Measurements from ENCODE around the gene MAML2. TPM values are rescaled to one million over a fixed set of nuclear protein-coding genes. Genes with fewer than 3 reads are reported as not detected.

MAML2 gene
- total RNA-seq, 3 donors from 2014 or later, result 45.6 to 82.8 (median 68.2) TPM

DNA sequence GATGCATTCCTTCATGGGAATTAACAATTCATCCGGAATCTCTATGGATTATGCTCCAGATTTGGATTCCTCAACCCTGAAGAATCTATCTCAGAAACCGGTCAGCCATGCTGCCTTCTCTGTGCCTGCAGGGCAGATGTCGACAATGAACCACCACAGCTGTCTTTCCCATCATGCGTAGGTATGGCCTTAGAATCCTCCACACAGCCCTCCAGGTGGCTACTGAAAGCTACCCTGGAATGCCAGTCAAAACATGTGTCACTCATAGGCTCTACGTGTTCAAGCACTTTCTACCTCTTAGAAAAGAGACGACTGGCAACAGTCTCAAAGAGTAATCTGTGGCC lies 19.4 kb downstream of the MAML2 start:
- Histone ChIP-seq H3K27ac (peak overlapping the region in 1 of 2 donors; percentile 65), H3K4me1 (peaks cover 0 to 7% of the 10 kb centered on the region in 2 donors), H3K9me3 (no peaks in the 10 kb centered on the region), H3K4me3 (no peak overlapping the region), H3K27me3 (no peaks in the 10 kb centered on the region), H3K36me3 (no peaks in the 10 kb centered on the region)
- intact Hi-C loops (cut with DNase I; ENCODE audit: low total_unique reads), result no loop called here
- DNase-seq (ENCODE audit: low spot score in 2 of 2), result no peak
- TF ChIP-seq POLR2A (IDR thresholded peaks at IDR 0.05) (no peak), POLR2AphosphoS5 (IDR thresholded peaks at IDR 0.05) (no peak), CTCF (IDR thresholded peaks at IDR 0.05) (no peak)

DNA sequence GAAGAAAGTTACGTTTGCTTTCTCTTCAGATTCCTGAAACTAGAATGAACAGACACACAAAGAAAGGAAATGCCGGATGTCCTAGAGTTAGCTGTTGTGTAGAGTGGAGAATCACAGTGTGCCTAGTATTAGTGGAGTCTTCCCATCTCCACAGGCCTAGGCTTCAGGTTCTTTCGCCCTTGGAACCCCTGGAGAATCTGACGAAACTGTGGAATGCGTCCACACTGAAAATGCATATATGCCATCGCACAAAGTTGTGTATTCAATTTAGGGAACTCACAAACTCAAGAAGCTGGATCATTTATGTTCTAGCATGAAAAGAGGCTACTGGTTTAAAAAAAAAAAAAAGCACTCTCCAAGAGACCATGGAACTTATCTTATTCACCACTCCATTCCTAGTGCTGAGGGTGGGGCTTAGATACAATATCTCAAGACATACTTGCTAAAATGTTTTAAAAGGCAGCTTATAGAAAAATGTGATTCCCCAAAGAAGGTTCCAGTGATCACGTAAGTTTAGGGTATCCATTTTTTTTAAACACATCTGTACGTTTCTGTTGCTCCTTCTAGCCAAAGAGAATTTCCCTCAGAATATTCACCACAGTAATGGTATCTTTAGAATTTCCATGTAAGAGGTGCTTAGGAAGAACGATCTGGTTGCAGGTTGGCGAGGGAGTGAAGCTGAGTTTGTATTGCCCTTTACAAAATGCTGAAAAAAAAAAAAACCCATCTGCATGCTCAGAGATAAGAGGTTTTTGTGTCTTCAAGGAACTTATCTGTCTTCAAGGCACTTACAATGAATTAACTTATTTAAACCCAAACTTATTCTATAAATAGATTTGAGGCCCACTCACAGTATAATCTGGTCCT lies 20.0 kb downstream of the MAML2 start:
- H3K4me1 ChIP-seq, result peaks cover under 1 to 12% of the 10 kb centered on the region in 2 donors
- no peak for TF ChIP-seq POLR2A (IDR thresholded peaks at IDR 0.05)
- TF ChIP-seq POLR2AphosphoS5 (IDR thresholded peaks at IDR 0.05), result no peak
- TF ChIP-seq CTCF (IDR thresholded peaks at IDR 0.05), result no peak
- no peak for DNase-seq (ENCODE audit: low spot score in 2 of 2)
- intact Hi-C loops (cut with DNase I; ENCODE audit: low total_unique reads), result no loop called here
- H3K27ac ChIP-seq, result peak overlapping the region in 1 of 2 donors; percentile 65
- H3K36me3 ChIP-seq, result no peaks in the 10 kb centered on the region
- no peaks in the 10 kb centered on the region for H3K27me3 ChIP-seq
- H3K4me3 ChIP-seq, result no peak overlapping the region
- H3K9me3 ChIP-seq, result no peaks in the 10 kb centered on the region

- no peaks in the 10 kb centered on the region for H3K27me3 ChIP-seq
- H3K9me3 ChIP-seq, result no peaks in the 10 kb centered on the region
- H3K36me3 ChIP-seq, result no peaks in the 10 kb centered on the region
- H3K4me1 ChIP-seq, result peaks cover 10 to 31% of the 10 kb centered on the region in 2 donors
- H3K27ac ChIP-seq, result peak overlapping the region; percentile 15 to 50
- TF ChIP-seq POLR2AphosphoS5 (IDR thresholded peaks at IDR 0.05) (no peak), POLR2A (IDR thresholded peaks at IDR 0.05) (no peak), CTCF (IDR thresholded peaks at IDR 0.05) (no peak)
- DNase-seq (ENCODE audit: low spot score in 2 of 2), result no peak
- no peak overlapping the region for H3K4me3 ChIP-seq
- intact Hi-C loops (cut with DNase I; ENCODE audit: low total_unique reads), result no loop called here
Measured at GRCh38 chr11:96321091-96321490, 21.9 kb downstream of the MAML2 start.

DNA sequence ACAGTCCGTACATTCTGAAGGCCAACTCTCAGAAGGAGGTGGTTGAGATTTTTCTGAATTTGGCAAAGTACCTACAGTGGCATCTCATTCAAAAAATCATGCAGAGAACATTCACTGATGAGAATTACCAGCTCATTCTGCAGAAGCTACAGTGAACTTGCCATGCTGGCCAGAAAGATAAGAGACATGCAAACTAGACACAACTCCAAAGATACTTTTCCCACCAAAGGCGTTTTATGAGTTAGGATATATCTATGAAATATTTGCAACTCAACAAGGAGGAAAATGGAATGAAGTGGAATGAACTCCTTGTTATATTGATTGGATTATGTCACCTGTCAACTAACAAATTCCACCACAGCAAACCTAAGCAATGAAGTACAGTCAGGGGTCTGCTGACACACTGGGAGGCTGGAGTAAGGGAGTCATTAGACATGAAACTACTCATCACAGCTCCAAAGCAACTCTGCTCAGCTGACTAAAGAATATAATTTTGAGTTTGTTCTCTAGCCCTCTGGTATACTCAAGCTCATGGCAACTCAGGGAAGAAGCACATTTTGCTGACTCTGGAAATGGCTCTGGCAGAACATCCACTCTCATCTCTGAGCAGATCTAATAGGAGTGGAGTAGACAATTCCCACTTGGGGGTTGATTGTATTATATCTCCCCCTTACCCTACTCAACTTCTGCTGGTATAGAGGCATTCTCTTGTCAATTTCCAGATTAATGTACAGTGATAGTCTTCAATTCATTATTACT lies 22.9 kb downstream of the MAML2 start:
- Histone ChIP-seq H3K27ac (peak overlapping the region; percentile 15 to 50), H3K4me1 (peaks cover 16 to 40% of the 10 kb centered on the region in 2 donors), H3K36me3 (no peaks in the 10 kb centered on the region), H3K4me3 (no peak overlapping the region), H3K9me3 (no peaks in the 10 kb centered on the region), H3K27me3 (no peaks in the 10 kb centered on the region)
- no peak for DNase-seq (ENCODE audit: low spot score in 2 of 2)
- intact Hi-C loops (cut with DNase I; ENCODE audit: low total_unique reads), result no loop called here
- no peak for TF ChIP-seq POLR2A (IDR thresholded peaks at IDR 0.05)
- TF ChIP-seq CTCF (IDR thresholded peaks at IDR 0.05), result no peak
- TF ChIP-seq POLR2AphosphoS5 (IDR thresholded peaks at IDR 0.05), result no peak

- H3K27me3 ChIP-seq, result no peaks in the 10 kb centered on the region
- peak overlapping the region; percentile 89 to 92 for H3K27ac ChIP-seq
- intact Hi-C loops (cut with DNase I; ENCODE audit: low total_unique reads), result no loop called here
- H3K4me3 ChIP-seq, result no peak overlapping the region
- no peaks in the 10 kb centered on the region for H3K9me3 ChIP-seq
- peaks cover 29 to 52% of the 10 kb centered on the region in 2 donors for H3K4me1 ChIP-seq
- DNase-seq (ENCODE audit: low spot score in 2 of 2), result no peak
- TF ChIP-seq POLR2AphosphoS5 (IDR thresholded peaks at IDR 0.05) (no peak), CTCF (IDR thresholded peaks at IDR 0.05) (no peak), POLR2A (IDR thresholded peaks at IDR 0.05) (no peak)
- no peaks in the 10 kb centered on the region for H3K36me3 ChIP-seq
Measured at GRCh38 chr11:96318850-96319249, 24.1 kb downstream of the MAML2 start.
